HCT116 (cell line): ENCODE measurements around the gene ZNF143. TPM values are rescaled to one million over a fixed set of nuclear protein-coding genes. Genes with fewer than 3 reads are reported as not detected.

Experiments used
- ATAC-seq: fragments of 200-7000 bp; cut with Tn5 transposase; 2 replicates; pipeline ENCODE4 v1.9.1; 2020; ENCODE audit warnings: mild to moderate bottlenecking, moderate library complexity
- BruUV-seq: library from RNA; stranded (reverse); fragments of 400-500 nt; replicated peaks from 2 replicates; lab custom pipeline; 2021; lab: Mats Ljungman, UMichigan
- CTCF ChIA-PET: fragments of 300-600 bp; sonication (Branson Sonifier 250); formaldehyde crosslinking; loops from one replicate; lab custom pipeline; 2021; ENCODE audit warnings: antibody characterized with exemption; lab: Charles Lee
- POLR2A ChIA-PET: fragments of 300-600, 350-600 bp; sonication (Branson Sonifier 250); formaldehyde crosslinking; loops from one replicate; lab custom pipeline; 2021; ENCODE audit warnings: antibody characterized with exemption; lab: Charles Lee
- RAD21 ChIA-PET, 2 experiments: fragments of 300-600 bp; sonication (Branson Sonifier 250); formaldehyde crosslinking; loops; one replicate each; lab custom pipeline; 2023; ENCODE audit warnings: low total read pairs in 2 of 2; ENCODE audit not compliant: uncharacterized antibody in 2 of 2, unreplicated experiment in 2 of 2, low non-redundant PET in 1 of 2; lab: Charles Lee
- DNase-seq: peaks from one replicate; pipeline ENCODE4 v3.0.0-alpha.2; 2010; ENCODE audit warnings: low read depth, low spot score
- H2AFZ ChIP-seq: fragments of 200-600 bp; shearing (Covaris generic), sonication (generic); 2 replicates; pipeline ENCODE4 v1.6.1; 2017; ENCODE audit warnings: low read depth, mixed run types, mixed read lengths, antibody characterized with exemption, low read length; ENCODE audit not compliant: poor library complexity, severe bottlenecking
- H3K27ac ChIP-seq: 2 replicates; pipeline ENCODE4 v1.5.1; 2012; ENCODE audit warnings: low read depth, low read length
- H3K27me3 ChIP-seq: fragments of 200-600 bp; sonication (generic); 2 replicates; pipeline ENCODE4 v1.6.1; 2016; ENCODE audit warnings: mixed run types, low read length, mixed read lengths; ENCODE audit not compliant: insufficient read depth
- H3K36me3 ChIP-seq, 2 experiments: fragments of 200-500 bp in 1 of 2; fragments of 200-600 bp in 1 of 2; sonication (Bioruptor generic) in 1 of 2; sonication (generic) in 1 of 2; 2 replicates each; pipeline versions ENCODE4 v1.5.1 to v1.6.1; 2014 to 2016; ENCODE audit warnings: low read length in 2 of 2, inconsistent platforms in 1 of 2, mixed read lengths in 1 of 2, mixed run types in 1 of 2; ENCODE audit not compliant: insufficient read depth in 2 of 2, control insufficient read depth in 1 of 2
- H3K4me1 ChIP-seq, 2 experiments: fragments of 200-600 bp in 1 of 2; sonication (generic) in 1 of 2; 2 replicates each; pipeline versions ENCODE4 v1.5.1 to v1.6.1; 2012 to 2017; ENCODE audit warnings: low read length in 2 of 2, inconsistent platforms in 1 of 2, mild to moderate bottlenecking in 1 of 2, mixed read lengths in 1 of 2, mixed run types in 1 of 2, moderate library complexity in 1 of 2; ENCODE audit not compliant: insufficient read depth in 2 of 2, control insufficient read depth in 1 of 2
- H3K4me2 ChIP-seq: fragments of 200-600 bp; sonication (generic); 2 replicates; pipeline ENCODE4 v1.6.1; 2017; ENCODE audit warnings: mixed run types, low read length, mixed read lengths
- H3K4me3 ChIP-seq, 2 experiments: fragments of 200-600 bp in 1 of 2; sonication (generic) in 1 of 2; replicated peaks in 1 of 2; 2 replicates each; pipeline ENCODE4 v1.5.1; 2011 to 2016; ENCODE audit warnings: low read length in 2 of 2, control low read depth in 1 of 2, low read depth in 1 of 2, mild to moderate bottlenecking in 1 of 2, mixed read lengths in 1 of 2, mixed run types in 1 of 2
- H3K79me2 ChIP-seq: fragments of 200-600 bp; sonication (generic); 2 replicates; pipeline ENCODE4 v1.6.1; 2017; ENCODE audit warnings: mild to moderate bottlenecking, mixed run types, low read length, moderate library complexity, mixed read lengths; ENCODE audit not compliant: insufficient read depth
- H3K9ac ChIP-seq: fragments of 200-600 bp; sonication (generic); 2 replicates; pipeline ENCODE4 v1.6.1; 2016; ENCODE audit warnings: low read length, mixed read lengths
- H3K9me2 ChIP-seq: fragments of 200-600 bp; sonication (generic), shearing (Covaris generic); 2 replicates; pipeline ENCODE4 v1.6.1; 2017; ENCODE audit warnings: mixed run types, mild to moderate bottlenecking, moderate library complexity; ENCODE audit not compliant: insufficient read depth
- H3K9me3 ChIP-seq, 2 experiments: fragments of 200-500 bp in 1 of 2; fragments of 200-600 bp in 1 of 2; sonication (Bioruptor generic) in 1 of 2; sonication (generic) in 1 of 2; 2 replicates each; pipeline ENCODE4 v1.6.1; 2014 to 2017; ENCODE audit warnings: low read length in 2 of 2, mixed read lengths in 2 of 2, inconsistent platforms in 1 of 2, low read depth in 1 of 2, mild to moderate bottlenecking in 1 of 2, mixed run types in 1 of 2, moderate library complexity in 1 of 2; ENCODE audit not compliant: control insufficient read depth in 1 of 2, insufficient read depth in 1 of 2
- H4K20me1 ChIP-seq: fragments of 200-600 bp; sonication (generic), shearing (Covaris generic); 2 replicates; pipeline ENCODE4 v1.6.1; 2017; ENCODE audit warnings: mixed run types, mild to moderate bottlenecking, moderate library complexity; ENCODE audit not compliant: insufficient read depth
- ATF3 ChIP-seq: IDR thresholded peaks from 2 replicates; pipeline ENCODE4 v1.6.1; 2012
- EZH2 ChIP-seq: fragments of 200-600 bp; sonication (generic); IDR thresholded peaks from 2 replicates; pipeline ENCODE4 v1.6.1; 2017; ENCODE audit warnings: antibody characterized with exemption, mixed run types
- POLR2A ChIP-seq: IDR thresholded peaks from 2 replicates; pipeline ENCODE4 v1.7.0; 2011; ENCODE audit warnings: borderline replicate concordance; ENCODE audit not compliant: insufficient read depth, insufficient read length; ENCODE audit errors: extremely low read depth
- ZBTB33 ChIP-seq: IDR thresholded peaks from 2 replicates; pipeline ENCODE4 v1.6.1; 2011; ENCODE audit warnings: mild to moderate bottlenecking, low read length, moderate library complexity; ENCODE audit not compliant: insufficient replicate concordance; ENCODE audit errors: extremely low read depth
- intact Hi-C: fragments of 100-400 bp; cut with micrococcal nuclease; formaldehyde crosslinking; loops from 2 replicates; pipeline ENCODE4 v1.10.0; 2022
- total RNA-seq: library from RNA; stranded (reverse); gene quantifications from one replicate; pipeline ENCODE4 v1.2.1, GENCODE V29; 2021; ENCODE audit not compliant: unreplicated experiment

The ZNF143 gene
- total RNA-seq, 1 experiment from 2014 or later = 27.5 TPM

GRCh38 chr11:9516113-9516512, 55.3 kb downstream of the ZNF143 start:
- peaks cover 9 to 21% of the 10 kb centered on the region in 2 experiments; a peak in 3 of 4 replicates for H3K36me3 ChIP-seq

More at GRCh38 chr11:9516113-9516512, 55.3 kb downstream of the ZNF143 start:
- Histone ChIP-seq H3K9me3 (no peaks in the 10 kb centered on the region), H4K20me1 (no peaks in the 10 kb centered on the region), H3K79me2 (no peaks in the 10 kb centered on the region), H3K4me2 (no peak overlapping the region), H3K4me3 (no peak overlapping the region), H3K9ac (no peak overlapping the region), H3K4me1 (peaks cover 0 to 10% of the 10 kb centered on the region in 2 experiments; a peak in 2 of 4 replicates), H3K9me2 (no peaks in the 10 kb centered on the region), H3K27ac (no peak overlapping the region), H3K27me3 (no peaks in the 10 kb centered on the region), H2AFZ (no peak overlapping the region)
- POLR2A ChIA-PET = no interaction called here
- CTCF ChIA-PET = no interaction called here
- ATAC-seq (peak; percentile 50; the same call in 1 of the 2 replicates), DNase-seq (no peak)
- RAD21 ChIA-PET = no interaction called here
- intact Hi-C loops = no loop called here
- no TSS peak for BruUV-seq
- TF ChIP-seq POLR2A (no peak), EZH2 (no peak), ATF3 (no peak), ZBTB33 (no peak)
- TF ChIP-seq, all 23 proteins: peak for 0
